ENCODE data around the gene ARHGEF19. TPM values are rescaled to one million over a fixed set of nuclear protein-coding genes. Genes with fewer than 3 reads are reported as not detected.

Gene ARHGEF19
- total and polyA plus RNA-seq, 9 of the 15 experiments (the other 6 are each of a cell fraction or from before 2014, with no cell fraction given), result 0.73 to 21.0 (median 5.2) TPM

DNA sequence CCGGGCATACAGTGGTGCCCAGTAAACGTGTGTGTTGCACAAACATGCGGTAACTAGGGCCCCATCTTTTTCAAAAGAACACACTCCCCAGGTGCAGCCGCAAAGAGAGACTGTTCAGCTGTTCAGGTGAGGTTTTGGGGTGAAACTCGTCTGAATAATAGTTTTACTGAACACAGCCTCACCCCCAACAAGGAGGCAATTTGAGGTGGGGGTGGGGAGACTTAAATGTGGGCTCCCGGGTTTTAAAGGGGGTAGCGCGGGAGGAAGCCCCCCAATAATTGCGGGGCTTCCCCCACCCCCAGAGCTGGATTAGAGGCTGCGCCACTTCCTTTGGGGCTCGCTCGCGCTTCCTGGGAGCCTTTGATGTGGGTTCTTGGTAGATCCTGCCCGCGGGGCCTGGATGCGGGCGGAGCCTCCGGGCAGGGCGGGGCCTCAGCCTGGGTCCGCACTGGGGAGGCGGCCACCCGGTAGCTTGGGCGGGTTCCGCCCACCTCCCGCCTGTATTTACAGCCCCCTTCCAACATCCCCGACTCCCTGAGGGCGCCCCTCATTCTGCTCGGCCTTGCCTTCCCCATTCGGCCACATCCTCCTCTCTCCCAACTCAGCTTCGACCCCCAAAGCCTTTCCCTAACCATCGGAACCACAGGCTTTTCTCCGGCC is 50.2 kb downstream of the ARHGEF19 start (continued):
- TF ChIP-seq, protein P1, sequence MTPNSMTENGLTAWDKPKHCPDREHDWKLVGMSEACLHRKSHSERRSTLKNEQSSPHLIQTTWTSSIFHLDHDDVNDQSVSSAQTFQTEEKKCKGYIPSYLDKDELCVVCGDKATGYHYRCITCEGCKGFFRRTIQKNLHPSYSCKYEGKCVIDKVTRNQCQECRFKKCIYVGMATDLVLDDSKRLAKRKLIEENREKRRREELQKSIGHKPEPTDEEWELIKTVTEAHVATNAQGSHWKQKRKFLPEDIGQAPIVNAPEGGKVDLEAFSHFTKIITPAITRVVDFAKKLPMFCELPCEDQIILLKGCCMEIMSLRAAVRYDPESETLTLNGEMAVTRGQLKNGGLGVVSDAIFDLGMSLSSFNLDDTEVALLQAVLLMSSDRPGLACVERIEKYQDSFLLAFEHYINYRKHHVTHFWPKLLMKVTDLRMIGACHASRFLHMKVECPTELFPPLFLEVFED (CRISPR knock-in tag; conservative IDR thresholded peaks at IDR 0.05), result peak; percentile 57; the same call in 1 of the 2 replicates
- no peak for TF ChIP-seq PML (IDR thresholded peaks at IDR 0.05; ENCODE audit: low read length)
- TF ChIP-seq ZNF696 (CRISPR knock-in tag; conservative IDR thresholded peaks at IDR 0.05), result no peak
- TF ChIP-seq, protein P2, sequence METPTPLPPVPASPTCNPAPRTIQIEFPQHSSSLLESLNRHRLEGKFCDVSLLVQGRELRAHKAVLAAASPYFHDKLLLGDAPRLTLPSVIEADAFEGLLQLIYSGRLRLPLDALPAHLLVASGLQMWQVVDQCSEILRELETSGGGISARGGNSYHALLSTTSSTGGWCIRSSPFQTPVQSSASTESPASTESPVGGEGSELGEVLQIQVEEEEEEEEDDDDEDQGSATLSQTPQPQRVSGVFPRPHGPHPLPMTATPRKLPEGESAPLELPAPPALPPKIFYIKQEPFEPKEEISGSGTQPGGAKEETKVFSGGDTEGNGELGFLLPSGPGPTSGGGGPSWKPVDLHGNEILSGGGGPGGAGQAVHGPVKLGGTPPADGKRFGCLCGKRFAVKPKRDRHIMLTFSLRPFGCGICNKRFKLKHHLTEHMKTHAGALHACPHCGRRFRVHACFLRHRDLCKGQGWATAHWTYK (CRISPR knock-in tag; IDR thresholded peaks at IDR 0.05), result 0 out of 2 replicates have a peak, but pooled peaks have one; percentile 43
- no peak for TF ChIP-seq LARP7 (IDR thresholded peaks at IDR 0.05)
- no peak for TF ChIP-seq TAF9B (IDR thresholded peaks at IDR 0.05; ENCODE audit: partially characterized antibody)
- no peak for TF ChIP-seq ZNF586 (CRISPR knock-in tag; conservative IDR thresholded peaks at IDR 0.05)
- TF ChIP-seq RBFOX2 (IDR thresholded peaks at IDR 0.05; ENCODE audit: low read depth, low read length), result peak; percentile 83
- TF ChIP-seq, protein P3, sequence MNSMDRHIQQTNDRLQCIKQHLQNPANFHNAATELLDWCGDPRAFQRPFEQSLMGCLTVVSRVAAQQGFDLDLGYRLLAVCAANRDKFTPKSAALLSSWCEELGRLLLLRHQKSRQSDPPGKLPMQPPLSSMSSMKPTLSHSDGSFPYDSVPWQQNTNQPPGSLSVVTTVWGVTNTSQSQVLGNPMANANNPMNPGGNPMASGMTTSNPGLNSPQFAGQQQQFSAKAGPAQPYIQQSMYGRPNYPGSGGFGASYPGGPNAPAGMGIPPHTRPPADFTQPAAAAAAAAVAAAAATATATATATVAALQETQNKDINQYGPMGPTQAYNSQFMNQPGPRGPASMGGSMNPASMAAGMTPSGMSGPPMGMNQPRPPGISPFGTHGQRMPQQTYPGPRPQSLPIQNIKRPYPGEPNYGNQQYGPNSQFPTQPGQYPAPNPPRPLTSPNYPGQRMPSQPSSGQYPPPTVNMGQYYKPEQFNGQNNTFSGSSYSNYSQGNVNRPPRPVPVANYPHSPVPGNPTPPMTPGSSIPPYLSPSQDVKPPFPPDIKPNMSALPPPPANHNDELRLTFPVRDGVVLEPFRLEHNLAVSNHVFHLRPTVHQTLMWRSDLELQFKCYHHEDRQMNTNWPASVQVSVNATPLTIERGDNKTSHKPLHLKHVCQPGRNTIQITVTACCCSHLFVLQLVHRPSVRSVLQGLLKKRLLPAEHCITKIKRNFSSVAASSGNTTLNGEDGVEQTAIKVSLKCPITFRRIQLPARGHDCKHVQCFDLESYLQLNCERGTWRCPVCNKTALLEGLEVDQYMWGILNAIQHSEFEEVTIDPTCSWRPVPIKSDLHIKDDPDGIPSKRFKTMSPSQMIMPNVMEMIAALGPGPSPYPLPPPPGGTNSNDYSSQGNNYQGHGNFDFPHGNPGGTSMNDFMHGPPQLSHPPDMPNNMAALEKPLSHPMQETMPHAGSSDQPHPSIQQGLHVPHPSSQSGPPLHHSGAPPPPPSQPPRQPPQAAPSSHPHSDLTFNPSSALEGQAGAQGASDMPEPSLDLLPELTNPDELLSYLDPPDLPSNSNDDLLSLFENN (IDR thresholded peaks at IDR 0.05; ENCODE audit: low read depth in 2 of 2, low read length in 2 of 2), result no peak
- no peak for TF ChIP-seq KLF1 (tag; IDR thresholded peaks at IDR 0.05)
- TF ChIP-seq, protein P4, sequence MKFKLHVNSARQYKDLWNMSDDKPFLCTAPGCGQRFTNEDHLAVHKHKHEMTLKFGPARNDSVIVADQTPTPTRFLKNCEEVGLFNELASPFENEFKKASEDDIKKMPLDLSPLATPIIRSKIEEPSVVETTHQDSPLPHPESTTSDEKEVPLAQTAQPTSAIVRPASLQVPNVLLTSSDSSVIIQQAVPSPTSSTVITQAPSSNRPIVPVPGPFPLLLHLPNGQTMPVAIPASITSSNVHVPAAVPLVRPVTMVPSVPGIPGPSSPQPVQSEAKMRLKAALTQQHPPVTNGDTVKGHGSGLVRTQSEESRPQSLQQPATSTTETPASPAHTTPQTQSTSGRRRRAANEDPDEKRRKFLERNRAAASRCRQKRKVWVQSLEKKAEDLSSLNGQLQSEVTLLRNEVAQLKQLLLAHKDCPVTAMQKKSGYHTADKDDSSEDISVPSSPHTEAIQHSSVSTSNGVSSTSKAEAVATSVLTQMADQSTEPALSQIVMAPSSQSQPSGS (CRISPR knock-in tag; IDR thresholded peaks at IDR 0.05), result no peak
- TF ChIP-seq ZNF143 (CRISPR knock-in tag; IDR thresholded peaks at IDR 0.05), result no peak
- TF ChIP-seq, protein P5, sequence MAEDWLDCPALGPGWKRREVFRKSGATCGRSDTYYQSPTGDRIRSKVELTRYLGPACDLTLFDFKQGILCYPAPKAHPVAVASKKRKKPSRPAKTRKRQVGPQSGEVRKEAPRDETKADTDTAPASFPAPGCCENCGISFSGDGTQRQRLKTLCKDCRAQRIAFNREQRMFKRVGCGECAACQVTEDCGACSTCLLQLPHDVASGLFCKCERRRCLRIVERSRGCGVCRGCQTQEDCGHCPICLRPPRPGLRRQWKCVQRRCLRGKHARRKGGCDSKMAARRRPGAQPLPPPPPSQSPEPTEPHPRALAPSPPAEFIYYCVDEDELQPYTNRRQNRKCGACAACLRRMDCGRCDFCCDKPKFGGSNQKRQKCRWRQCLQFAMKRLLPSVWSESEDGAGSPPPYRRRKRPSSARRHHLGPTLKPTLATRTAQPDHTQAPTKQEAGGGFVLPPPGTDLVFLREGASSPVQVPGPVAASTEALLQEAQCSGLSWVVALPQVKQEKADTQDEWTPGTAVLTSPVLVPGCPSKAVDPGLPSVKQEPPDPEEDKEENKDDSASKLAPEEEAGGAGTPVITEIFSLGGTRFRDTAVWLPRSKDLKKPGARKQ (CRISPR knock-in tag; IDR thresholded peaks at IDR 0.05), result no peak
- peak; percentile 43 for TF ChIP-seq HMGN3 (IDR thresholded peaks at IDR 0.05; ENCODE audit: borderline replicate concordance, extremely low read depth, insufficient read length, low read depth, low read length)
- no peak for TF ChIP-seq DMBX1 (CRISPR knock-in tag; IDR thresholded peaks at IDR 0.05; ENCODE audit: borderline replicate concordance)
- no peak for TF ChIP-seq KLF6 (CRISPR knock-in tag; IDR thresholded peaks at IDR 0.05; ENCODE audit: borderline replicate concordance)
- TF ChIP-seq MCM3 (IDR thresholded peaks at IDR 0.05), result no peak
- TF ChIP-seq POLR2H (tag; IDR thresholded peaks at IDR 0.05; ENCODE audit: low read depth), result no peak
- no peak for TF ChIP-seq ZNF121 (CRISPR knock-in tag; conservative IDR thresholded peaks at IDR 0.05)

All from K562 (cell line).